Trophoblast cell (in vitro differentiated cells and primary cell): ENCODE measurements around the gene SPACA4.

ENCODE experiments used
- DNase-seq, 2 donors: peaks; one replicate each; pipeline ENCODE4 v3.0.0-alpha.2; 2016
- H2AFZ ChIP-seq: 2 replicates; pipeline ENCODE4 v1.6.1; 2013; ENCODE audit warnings: low read length, moderate library complexity, mild to moderate bottlenecking; ENCODE audit not compliant: insufficient read depth, poor library complexity
- H2AK5ac ChIP-seq: 2 replicates; pipeline ENCODE4 v1.6.1; 2013; ENCODE audit warnings: mild to moderate bottlenecking, low read length
- H2BK120ac ChIP-seq: 2 replicates; pipeline ENCODE4 v1.6.1; 2013; ENCODE audit warnings: low read length, mild to moderate bottlenecking, moderate library complexity; ENCODE audit not compliant: insufficient read depth, poor library complexity
- H2BK12ac ChIP-seq: 2 replicates; pipeline ENCODE4 v1.6.1; 2013; ENCODE audit warnings: mild to moderate bottlenecking, low read length, moderate library complexity
- H2BK5ac ChIP-seq: 2 replicates; pipeline ENCODE4 v1.6.1; 2013; ENCODE audit warnings: low read length, low read depth, moderate library complexity, mild to moderate bottlenecking; ENCODE audit not compliant: poor library complexity
- H3K14ac ChIP-seq: 2 replicates; pipeline ENCODE4 v1.6.1; 2013; ENCODE audit warnings: mild to moderate bottlenecking, low read length
- H3K18ac ChIP-seq: 2 replicates; pipeline ENCODE4 v1.6.1; 2013; ENCODE audit warnings: mild to moderate bottlenecking, low read length
- H3K23ac ChIP-seq: 2 replicates; pipeline ENCODE4 v1.6.1; 2013; ENCODE audit warnings: low read length
- H3K27ac ChIP-seq: 2 replicates; pipeline ENCODE4 v1.5.1; 2013; ENCODE audit warnings: low read depth, mild to moderate bottlenecking, inconsistent platforms, low read length, moderate library complexity
- H3K27me3 ChIP-seq: 2 replicates; pipeline ENCODE4 v1.6.1; 2013; ENCODE audit warnings: inconsistent platforms, mild to moderate bottlenecking, low read length, moderate library complexity; ENCODE audit not compliant: insufficient read depth
- H3K36me3 ChIP-seq, 2 experiments: 1 replicate in 1 of 2; 2 replicates in 1 of 2; pipeline ENCODE4 v1.6.1; 2013; ENCODE audit warnings: low read length in 2 of 2, mild to moderate bottlenecking in 2 of 2, moderate library complexity in 1 of 2; ENCODE audit not compliant: insufficient read depth in 2 of 2, control insufficient read depth in 1 of 2
- H3K4ac ChIP-seq: 2 replicates; pipeline ENCODE4 v1.6.1; 2013; ENCODE audit warnings: low read depth, mild to moderate bottlenecking, low read length, moderate library complexity
- H3K4me1 ChIP-seq, 2 experiments: 1 replicate in 1 of 2; 2 replicates in 1 of 2; pipeline ENCODE4 v1.6.1; 2013; ENCODE audit warnings: low read length in 2 of 2, mild to moderate bottlenecking in 2 of 2, moderate library complexity in 1 of 2; ENCODE audit not compliant: insufficient read depth in 2 of 2, control insufficient read depth in 1 of 2
- H3K4me2 ChIP-seq: 2 replicates; pipeline ENCODE4 v1.6.1; 2013; ENCODE audit warnings: inconsistent platforms, mild to moderate bottlenecking, low read length, moderate library complexity
- H3K4me3 ChIP-seq: 2 replicates; pipeline ENCODE4 v1.5.1; 2013; ENCODE audit warnings: mild to moderate bottlenecking, low read depth, low read length, inconsistent platforms
- H3K79me1 ChIP-seq: one replicate; pipeline ENCODE4 v1.6.1; 2013; ENCODE audit warnings: low read length
- H3K79me2 ChIP-seq: 2 replicates; pipeline ENCODE4 v1.6.1; 2013; ENCODE audit warnings: low read length, mild to moderate bottlenecking; ENCODE audit not compliant: control insufficient read depth, insufficient read depth, poor library complexity
- H3K9ac ChIP-seq: 2 replicates; pipeline ENCODE4 v1.6.1; 2013; ENCODE audit warnings: mild to moderate bottlenecking, low read length
- H3K9me3 ChIP-seq: 2 replicates; pipeline ENCODE4 v1.6.1; 2013; ENCODE audit warnings: low read depth, mild to moderate bottlenecking, control low read depth, inconsistent platforms, low read length; ENCODE audit not compliant: insufficient read depth
- H4K12ac ChIP-seq: 2 replicates; pipeline ENCODE4 v1.6.1; 2013; ENCODE audit warnings: low read depth, mild to moderate bottlenecking, low read length, moderate library complexity
- H4K8ac ChIP-seq: 2 replicates; pipeline ENCODE4 v1.6.1; 2013; ENCODE audit warnings: low read depth, mild to moderate bottlenecking, low read length, moderate library complexity
- H4K91ac ChIP-seq: one replicate; pipeline ENCODE4 v1.6.1; 2013; ENCODE audit warnings: low read depth, mild to moderate bottlenecking, low read length, moderate library complexity
- WGBS: extraction: QIAGEN DNeasy Blood & Tissue Kit; methylation state at CpG from one replicate; pipeline ENCODE4 v1.1.7; 2013; ENCODE audit warnings: missing lambda C conversion rate; ENCODE audit not compliant: insufficient read length, insufficient coverage; ENCODE audit errors: extremely low coverage; 5-methylcytosine and 5-hydroxymethylcytosine counted together

The SPACA4 gene

GRCh38 chr19:48619692-48620585, 13.4 kb downstream of the SPACA4 start:
- H3K9ac ChIP-seq: peak overlapping the region; percentile 60
- H3K23ac ChIP-seq: peak overlapping the region; percentile 34
- no CpG with 5 or more reads among the region's 6 CpGs for WGBS
- H4K12ac ChIP-seq: peak overlapping the region; percentile 66
- H2AFZ ChIP-seq: peak overlapping the region; percentile 37
- H3K4me1 ChIP-seq: peaks cover 7 to 19% of the 10 kb centered on the region in 2 experiments
- peaks cover 12% of the 10 kb centered on the region for H3K79me1 ChIP-seq
- H3K4me2 ChIP-seq: peak overlapping the region; percentile 62
- peak overlapping the region; percentile 23 for H2BK120ac ChIP-seq
- H3K36me3 ChIP-seq: peaks cover 29 to 30% of the 10 kb centered on the region in 2 experiments
- H3K4ac ChIP-seq: peak overlapping the region; percentile 66
- peak overlapping the region; percentile 87 for H4K8ac ChIP-seq
- DNase-seq: no peak
- peak overlapping the region; percentile 69 for H2AK5ac ChIP-seq
- H2BK12ac ChIP-seq: peak overlapping the region; percentile 41
- peak overlapping the region; percentile 39 for H3K27ac ChIP-seq
- H4K91ac ChIP-seq: peak overlapping the region; percentile 87
- peak overlapping the region; percentile 73 for H3K14ac ChIP-seq
- H3K4me3 ChIP-seq: peak overlapping the region; percentile 62
- H3K27me3 ChIP-seq: no peaks in the 10 kb centered on the region
- H3K9me3 ChIP-seq: peaks cover 2% of the 10 kb centered on the region
- peaks cover 16% of the 10 kb centered on the region for H3K79me2 ChIP-seq
- H3K18ac ChIP-seq: peak overlapping the region; percentile 40
- peak overlapping the region; percentile 35 for H2BK5ac ChIP-seq

- Histone ChIP-seq H4K91ac (peak overlapping the region; percentile 74), H3K4me1 (peaks cover 6 to 10% of the 10 kb centered on the region in 2 experiments), H3K23ac (no peak overlapping the region), H3K4me2 (peak overlapping the region; percentile 53), H3K79me2 (peaks cover 3% of the 10 kb centered on the region), H3K14ac (no peak overlapping the region), H3K27ac (peak overlapping the region; percentile 76), H4K8ac (peak overlapping the region; percentile 94), H2AK5ac (no peak overlapping the region), H3K9ac (peak overlapping the region; percentile 9), H2BK12ac (no peak overlapping the region), H3K27me3 (no peaks in the 10 kb centered on the region), H2BK120ac (peak overlapping the region; percentile 46), H2AFZ (peak overlapping the region; percentile 83), H3K4me3 (no peak overlapping the region), H3K18ac (no peak overlapping the region), H4K12ac (peak overlapping the region; percentile 80), H3K36me3 (peaks cover 2 to 3% of the 10 kb centered on the region in 2 experiments), H3K9me3 (no peaks in the 10 kb centered on the region), H3K4ac (no peak overlapping the region), H3K79me1 (peaks cover 11% of the 10 kb centered on the region), H2BK5ac (peak overlapping the region; percentile 67)
- no CpG with 5 or more reads among the region's 8 CpGs for WGBS
- no peak for DNase-seq
Observed at GRCh38 chr19:48623556-48624066, 17.1 kb downstream of the SPACA4 start.

GRCh38 chr19:48624067-48624594, 17.6 kb downstream of the SPACA4 start:
- Histone ChIP-seq H2BK12ac (no peak overlapping the region), H2AFZ (peak overlapping the region; percentile 83), H3K9ac (peak overlapping the region; percentile 81), H3K27me3 (no peaks in the 10 kb centered on the region), H3K36me3 (peaks cover 2 to 3% of the 10 kb centered on the region in 2 experiments), H3K14ac (peak overlapping the region; percentile 1), H4K8ac (peak overlapping the region; percentile 94), H3K23ac (no peak overlapping the region), H3K4me1 (peaks cover 6 to 10% of the 10 kb centered on the region in 2 experiments), H3K9me3 (no peaks in the 10 kb centered on the region), H3K79me1 (peaks cover 7% of the 10 kb centered on the region), H4K91ac (peak overlapping the region; percentile 74), H2BK5ac (peak overlapping the region; percentile 67), H2BK120ac (peak overlapping the region; percentile 46), H2AK5ac (no peak overlapping the region), H3K4me3 (peak overlapping the region; percentile 80), H3K4me2 (peak overlapping the region; percentile 93), H3K4ac (peak overlapping the region; percentile 44), H3K79me2 (no peaks in the 10 kb centered on the region), H4K12ac (peak overlapping the region; percentile 80), H3K27ac (peak overlapping the region; percentile 76), H3K18ac (peak overlapping the region; percentile 45)
- peak; percentile 96 to 97 for DNase-seq
- no CpG with 5 or more reads among the region's 40 CpGs for WGBS

- Histone ChIP-seq H3K36me3 (peaks cover 2 to 3% of the 10 kb centered on the region in 2 experiments), H3K27me3 (no peaks in the 10 kb centered on the region), H3K23ac (no peak overlapping the region), H2BK5ac (no peak overlapping the region), H3K9me3 (no peaks in the 10 kb centered on the region), H3K14ac (peak overlapping the region; percentile 6), H3K4me1 (peaks cover 7 to 12% of the 10 kb centered on the region in 2 experiments), H2AFZ (no peak overlapping the region), H3K4me3 (peak overlapping the region; percentile 80), H2BK12ac (no peak overlapping the region), H2AK5ac (no peak overlapping the region), H3K79me2 (no peaks in the 10 kb centered on the region), H3K9ac (peak overlapping the region; percentile 81), H2BK120ac (no peak overlapping the region), H4K91ac (peak overlapping the region; percentile 10), H3K4me2 (peak overlapping the region; percentile 93), H4K8ac (no peak overlapping the region), H3K79me1 (peaks cover 4% of the 10 kb centered on the region), H3K18ac (no peak overlapping the region), H3K27ac (no peak overlapping the region), H4K12ac (no peak overlapping the region), H3K4ac (peak overlapping the region; percentile 15)
- no CpG with 5 or more reads among the region's 24 CpGs for WGBS
- no peak for DNase-seq
Observed at GRCh38 chr19:48624791-48625723, 18.5 kb downstream of the SPACA4 start.
